Fibroblast of peridontal ligament (primary cell): ENCODE results near the gene SFT2D3.

Source experiments
- DNase-seq: peaks from one replicate; pipeline ENCODE4 v3.0.0-alpha.2; 2010; ENCODE audit errors: extremely low read depth

Gene SFT2D3

DNA sequence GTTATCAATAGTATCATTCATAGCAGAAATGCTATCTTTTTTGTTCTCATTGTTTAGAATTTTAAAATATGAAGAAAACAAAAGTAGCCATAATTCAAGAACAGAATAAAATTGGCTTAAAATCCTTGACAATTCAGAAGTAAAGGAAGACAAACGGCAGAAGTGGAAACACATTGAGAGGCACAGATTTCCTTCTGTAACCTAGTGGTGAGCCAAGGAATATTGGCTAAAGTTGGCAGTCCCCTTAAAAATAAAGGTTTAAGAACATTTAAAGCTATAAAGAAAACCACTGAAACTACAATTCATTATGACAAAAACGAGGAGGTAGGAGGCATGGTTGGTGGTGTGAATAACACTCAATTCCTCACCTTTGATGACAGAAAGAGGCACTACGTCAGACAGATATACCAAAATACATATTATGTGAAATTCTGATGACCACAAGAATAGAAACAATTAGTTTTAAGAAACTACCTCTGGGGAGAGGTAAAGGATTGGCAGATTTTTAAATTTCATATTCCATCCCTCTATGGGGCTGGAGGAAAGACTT is 42.3 kb downstream of the SFT2D3 start:
- DNase-seq: no peak

DNA sequence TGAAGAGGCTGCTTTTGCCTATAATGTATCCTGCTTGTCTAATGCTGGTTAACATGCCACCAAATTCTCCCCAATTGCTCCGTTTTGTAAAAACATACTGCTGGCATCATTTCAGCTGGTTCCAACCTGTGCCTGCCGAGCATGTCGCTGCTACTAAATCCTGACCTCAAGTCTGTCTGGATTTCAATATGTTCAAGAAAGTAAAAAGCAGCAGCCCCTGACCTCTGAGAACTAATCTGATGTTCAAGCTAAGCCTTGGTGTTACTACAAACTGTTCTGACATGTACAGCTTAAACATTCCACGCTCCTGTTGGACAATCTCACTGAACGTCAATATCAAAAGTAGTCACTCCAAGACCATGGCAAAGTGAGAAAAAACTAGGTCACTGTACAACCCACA is 46.3 kb downstream of the SFT2D3 start:
- DNase-seq: no peak

DNA sequence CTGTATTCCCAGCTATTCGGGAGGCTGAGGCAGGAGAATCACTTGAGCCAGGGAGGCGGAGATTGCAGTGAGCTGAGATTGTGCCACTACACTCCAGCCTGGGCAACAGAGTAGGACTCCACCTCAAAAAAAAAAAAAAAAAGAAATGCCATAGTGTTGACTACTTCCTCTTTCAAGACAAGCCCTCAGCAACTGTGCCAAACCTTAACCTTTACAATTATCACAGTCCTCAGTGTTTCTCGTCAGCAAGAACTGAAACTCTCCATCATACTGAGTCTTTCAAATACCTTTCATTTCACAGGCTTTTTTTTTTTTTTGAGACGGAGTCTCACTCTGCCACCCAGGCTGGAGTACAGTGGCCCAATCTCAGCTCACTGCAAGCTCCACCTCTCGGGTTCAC is 48.2 kb downstream of the SFT2D3 start:
- DNase-seq: peak; percentile 25

DNA sequence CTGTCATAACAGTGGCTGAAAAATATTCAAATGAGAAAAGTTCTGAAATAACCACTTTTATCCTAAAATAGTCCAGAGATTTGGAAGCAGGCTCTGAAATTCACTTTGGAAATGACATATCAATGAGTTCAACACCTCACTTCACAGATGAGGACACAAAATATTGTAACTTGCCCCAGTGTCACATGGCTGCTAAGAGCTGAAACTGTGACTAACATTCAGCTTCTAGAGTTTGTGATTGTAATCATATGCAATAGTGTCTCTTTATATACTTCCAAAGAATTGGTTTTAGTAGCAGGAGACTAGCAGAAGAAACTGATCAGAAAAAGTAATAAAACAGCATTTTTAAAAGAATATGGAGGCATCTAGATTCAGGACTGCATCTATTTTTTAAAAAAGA is 52.1 kb downstream of the SFT2D3 start:
- no peak for DNase-seq

DNA sequence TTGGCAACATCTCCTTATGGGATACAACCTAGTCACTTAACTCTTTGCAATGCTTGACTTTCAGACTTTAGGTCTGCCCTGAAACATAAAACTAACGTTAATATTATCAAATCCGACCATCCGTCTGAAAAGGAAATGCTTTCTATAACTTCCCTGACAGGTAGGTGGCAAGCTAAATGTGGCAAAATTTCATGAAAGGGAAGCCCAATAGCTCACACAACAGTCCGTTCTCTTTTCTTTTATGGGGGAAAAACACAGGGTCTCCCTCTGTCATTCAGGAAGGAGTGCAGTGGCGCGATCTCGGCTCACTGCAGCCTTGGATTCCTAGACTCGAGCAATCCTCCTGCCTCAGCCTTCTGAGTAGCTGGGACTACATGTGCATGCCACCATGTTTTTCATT is 52.9 kb downstream of the SFT2D3 start:
- no peak for DNase-seq
